ENCODE measurements around the gene STARD9.
"Not testable (repeated sequence)": the region's sequence is repeated elsewhere in the genome, so short reads cannot be mapped to it uniquely, and the experiment has no call there.

Gene STARD9

GRCh38 chr15:42729409-42729808, 154.0 kb downstream of the STARD9 start:
- DNase-seq (ENCODE audit: low read depth) = no peak

- DNase-seq (ENCODE audit: low read depth) = no peak
Observed at GRCh38 chr15:42730135-42730534, 154.7 kb downstream of the STARD9 start.

- no peak for DNase-seq (ENCODE audit: low read depth)
Observed at GRCh38 chr15:42730536-42730935, 155.1 kb downstream of the STARD9 start.

GRCh38 chr15:42731461-42731860, 156.1 kb downstream of the STARD9 start:
- no peak for DNase-seq (ENCODE audit: low read depth)

- DNase-seq (ENCODE audit: low read depth) = no peak
Observed at GRCh38 chr15:42732095-42732827, 156.9 kb downstream of the STARD9 start.

- no peak for DNase-seq (ENCODE audit: low read depth)
Observed at GRCh38 chr15:42733027-42733426, 157.6 kb downstream of the STARD9 start.

GRCh38 chr15:42734076-42734672, 158.8 kb downstream of the STARD9 start:
- DNase-seq (ENCODE audit: low read depth) = no peak

- no peak for DNase-seq (ENCODE audit: low read depth)
Observed at GRCh38 chr15:42735382-42736165, 160.2 kb downstream of the STARD9 start.

- peak; percentile 27 for DNase-seq (ENCODE audit: low read depth)
Observed at GRCh38 chr15:42736178-42736792, 160.9 kb downstream of the STARD9 start.

- peak; percentile 88 for DNase-seq (ENCODE audit: low read depth)
Observed at GRCh38 chr15:42736793-42737528, 161.6 kb downstream of the STARD9 start, which contains the start of gene CDAN1. Gene CDAN1 (minus strand): TSS chr15:42737128. CDS start chr15:42737102, 26 bp downstream.

- peak; percentile 20 for DNase-seq (ENCODE audit: low read depth)
Observed at GRCh38 chr15:42737529-42738328, 162.3 kb downstream of the STARD9 start.

- DNase-seq (ENCODE audit: low read depth) = no peak
Observed at GRCh38 chr15:42741710-42742109, 166.3 kb downstream of the STARD9 start.

GRCh38 chr15:42742149-42742548, 166.7 kb downstream of the STARD9 start:
- no peak for DNase-seq (ENCODE audit: low read depth)

- no peak for DNase-seq (ENCODE audit: low read depth)
Observed at GRCh38 chr15:42744195-42744594, 168.8 kb downstream of the STARD9 start.

GRCh38 chr15:42749266-42749665, 173.9 kb downstream of the STARD9 start:
- no peak for DNase-seq (ENCODE audit: low read depth)

GRCh38 chr15:42750306-42750705, 174.9 kb downstream of the STARD9 start:
- no peak for DNase-seq (ENCODE audit: low read depth)

- DNase-seq (ENCODE audit: low read depth) = no peak
Observed at GRCh38 chr15:42759093-42759492, 183.7 kb downstream of the STARD9 start.

- no peak for DNase-seq (ENCODE audit: low read depth)
Observed at GRCh38 chr15:42760759-42761158, 185.4 kb downstream of the STARD9 start.

- DNase-seq (ENCODE audit: low read depth) = not testable (repeated sequence)
Observed at GRCh38 chr15:42761813-42762212, 186.4 kb downstream of the STARD9 start.

GRCh38 chr15:42764154-42764731, 188.8 kb downstream of the STARD9 start:
- DNase-seq (ENCODE audit: low read depth) = not testable (repeated sequence)
